HG03520 (cell line): ENCODE measurements around the gene TCOF1.

Experiments
- ATAC-seq: cut with Tn5 transposase; IDR thresholded peaks from one replicate; pipeline ENCODE4 v1.9.1; 2021; ENCODE audit warnings: mild to moderate bottlenecking, moderate library complexity; ENCODE audit not compliant: unreplicated experiment

TCOF1 gene

GRCh38 chr5:150322202-150322601, 35.3 kb upstream of the TCOF1 start:
- ATAC-seq = no peak

GRCh38 chr5:150323092-150323491, 34.4 kb upstream of the TCOF1 start:
- ATAC-seq = no peak

GRCh38 chr5:150323819-150324218, 33.7 kb upstream of the TCOF1 start:
- no peak for ATAC-seq

- no peak for ATAC-seq
These were observed 32.1 kb upstream of the TCOF1 start for GRCh38 chr5:150325426-150325825.

- ATAC-seq = no peak
These were observed 30.8 kb upstream of the TCOF1 start for GRCh38 chr5:150326707-150327106.

- no peak for ATAC-seq
These were observed 30.4 kb upstream of the TCOF1 start for GRCh38 chr5:150327139-150327538.

- no peak for ATAC-seq
These were observed 29.0 kb upstream of the TCOF1 start for GRCh38 chr5:150328515-150328914.

GRCh38 chr5:150329038-150329437, 28.5 kb upstream of the TCOF1 start:
- no peak for ATAC-seq

- no peak for ATAC-seq
These were observed 27.3 kb upstream of the TCOF1 start for GRCh38 chr5:150329881-150330876.

GRCh38 chr5:150333400-150333799, 24.1 kb upstream of the TCOF1 start:
- ATAC-seq = no peak

- ATAC-seq = no peak
These were observed 21.7 kb upstream of the TCOF1 start for GRCh38 chr5:150335778-150336177.

GRCh38 chr5:150338546-150338945, 19.0 kb upstream of the TCOF1 start:
- no peak for ATAC-seq

GRCh38 chr5:150339165-150339564, 18.3 kb upstream of the TCOF1 start:
- no peak for ATAC-seq

- no peak for ATAC-seq
These were observed 17.7 kb upstream of the TCOF1 start for GRCh38 chr5:150339841-150340240.

- ATAC-seq = no peak
These were observed 16.8 kb upstream of the TCOF1 start for GRCh38 chr5:150340614-150341255.

- no peak for ATAC-seq
These were observed 16.2 kb upstream of the TCOF1 start for GRCh38 chr5:150341331-150341730.

- no peak for ATAC-seq
These were observed 15.5 kb upstream of the TCOF1 start for GRCh38 chr5:150341989-150342388.

GRCh38 chr5:150342583-150342982, 14.9 kb upstream of the TCOF1 start:
- ATAC-seq = no peak

- no peak for ATAC-seq
These were observed 13.4 kb upstream of the TCOF1 start for GRCh38 chr5:150343994-150344631.

- ATAC-seq = no peak
These were observed 11.8 kb upstream of the TCOF1 start for GRCh38 chr5:150345716-150346115.

GRCh38 chr5:150346592-150346991, 10.9 kb upstream of the TCOF1 start:
- no peak for ATAC-seq

GRCh38 chr5:150347003-150347402, 10.5 kb upstream of the TCOF1 start:
- ATAC-seq = no peak
